Subcutaneous adipose tissue (tissue), 4 donors: ENCODE measurements around the gene FMNL3. TPM values are rescaled to one million over a fixed set of nuclear protein-coding genes. Genes with fewer than 3 reads are reported as not detected.

Source experiments
- total RNA-seq, 4 donors: library from RNA; depleted of rRNA; stranded (reverse); fragments of >200 nt; gene quantifications; one replicate each; pipeline ENCODE4 v1.1.0, GENCODE V29; 2016
- TF ChIP-seq, protein P1 (sequence below): fragments of 450-650 bp; IDR thresholded peaks from one replicate; pipeline ENCODE4 v1.5.1; 2016; ENCODE audit warnings: low read depth, mild to moderate bottlenecking, control low read depth, antibody characterized with exemption, moderate library complexity

Gene FMNL3
- total RNA-seq, 4 donors from 2014 or later = 8.2 to 19.6 (median 14.0) TPM

DNA sequence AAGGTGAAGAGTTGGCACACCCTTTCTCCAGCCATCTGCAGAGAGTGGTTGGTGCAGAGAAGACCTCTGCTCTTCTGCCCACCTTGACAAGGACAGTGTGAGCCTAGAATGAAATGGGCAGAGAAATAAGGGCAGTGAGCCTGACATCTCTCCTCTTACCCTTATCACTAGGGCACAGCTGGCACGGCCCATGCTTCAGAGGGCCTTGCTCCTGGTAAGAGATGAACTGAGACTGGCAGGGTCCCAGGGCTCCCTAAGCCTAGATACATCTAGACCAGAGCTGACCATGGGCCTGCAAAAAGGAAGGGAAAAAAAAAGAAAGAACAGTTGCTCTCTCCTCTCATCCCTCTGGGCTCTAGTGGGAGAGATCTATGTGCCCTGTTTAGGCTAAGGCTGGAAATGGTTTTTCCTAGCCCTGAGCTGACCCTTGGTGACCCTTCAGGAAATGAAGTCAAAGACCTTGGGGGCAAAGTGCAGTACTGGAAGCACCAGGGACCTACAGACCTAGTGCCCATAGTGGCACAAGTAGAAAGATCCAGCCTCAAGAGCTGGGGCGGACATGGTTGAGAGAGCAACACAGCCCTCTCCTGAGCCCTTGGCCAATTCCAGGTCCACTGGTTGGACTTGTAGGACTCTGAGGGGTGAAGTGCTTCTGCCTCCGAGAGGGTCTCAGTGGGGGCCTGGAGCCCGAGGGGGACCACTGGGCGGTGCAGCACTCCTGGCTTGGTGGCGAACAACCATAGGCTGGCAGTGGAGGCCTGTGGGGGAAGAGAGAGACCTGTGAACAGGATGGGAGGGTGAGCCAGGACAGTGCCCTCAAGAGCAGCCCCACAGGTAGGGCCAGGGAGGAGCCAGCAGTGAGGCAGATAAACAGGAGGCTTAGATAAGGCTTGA, 61.8 kb downstream of the FMNL3 start:
- TF ChIP-seq, protein P1, sequence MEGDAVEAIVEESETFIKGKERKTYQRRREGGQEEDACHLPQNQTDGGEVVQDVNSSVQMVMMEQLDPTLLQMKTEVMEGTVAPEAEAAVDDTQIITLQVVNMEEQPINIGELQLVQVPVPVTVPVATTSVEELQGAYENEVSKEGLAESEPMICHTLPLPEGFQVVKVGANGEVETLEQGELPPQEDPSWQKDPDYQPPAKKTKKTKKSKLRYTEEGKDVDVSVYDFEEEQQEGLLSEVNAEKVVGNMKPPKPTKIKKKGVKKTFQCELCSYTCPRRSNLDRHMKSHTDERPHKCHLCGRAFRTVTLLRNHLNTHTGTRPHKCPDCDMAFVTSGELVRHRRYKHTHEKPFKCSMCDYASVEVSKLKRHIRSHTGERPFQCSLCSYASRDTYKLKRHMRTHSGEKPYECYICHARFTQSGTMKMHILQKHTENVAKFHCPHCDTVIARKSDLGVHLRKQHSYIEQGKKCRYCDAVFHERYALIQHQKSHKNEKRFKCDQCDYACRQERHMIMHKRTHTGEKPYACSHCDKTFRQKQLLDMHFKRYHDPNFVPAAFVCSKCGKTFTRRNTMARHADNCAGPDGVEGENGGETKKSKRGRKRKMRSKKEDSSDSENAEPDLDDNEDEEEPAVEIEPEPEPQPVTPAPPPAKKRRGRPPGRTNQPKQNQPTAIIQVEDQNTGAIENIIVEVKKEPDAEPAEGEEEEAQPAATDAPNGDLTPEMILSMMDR = no peak

GRCh38 chr12:49644620-49644994, 62.6 kb downstream of the FMNL3 start:
- TF ChIP-seq, protein P1 = no peak

GRCh38 chr12:49643961-49644619, 63.1 kb downstream of the FMNL3 start:
- TF ChIP-seq, protein P1 = no peak

DNA sequence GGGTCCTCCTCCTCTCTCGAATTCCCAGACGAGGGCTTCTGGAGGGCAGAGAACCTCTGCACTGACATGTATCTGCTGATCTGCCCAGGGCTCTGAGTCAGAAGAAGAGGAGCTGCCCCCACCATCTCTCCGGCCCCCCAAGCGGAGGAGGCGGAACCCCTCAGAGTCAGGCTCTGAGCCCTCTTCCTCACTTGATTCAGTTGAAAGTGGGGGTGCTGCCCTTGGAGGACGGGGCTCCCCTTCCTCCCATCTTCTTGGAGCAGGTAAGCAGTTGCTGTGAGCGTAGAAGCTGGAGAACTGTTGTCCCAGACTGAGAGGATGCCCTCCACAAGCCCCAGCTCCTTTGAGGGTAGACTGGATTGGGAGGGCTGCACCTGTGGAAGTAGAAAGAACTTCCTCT, 64.1 kb downstream of the FMNL3 start:
- TF ChIP-seq, protein P1 = no peak

- TF ChIP-seq, protein P1 = no peak
Measured at GRCh38 chr12:49642370-49642802, 64.8 kb downstream of the FMNL3 start.

DNA sequence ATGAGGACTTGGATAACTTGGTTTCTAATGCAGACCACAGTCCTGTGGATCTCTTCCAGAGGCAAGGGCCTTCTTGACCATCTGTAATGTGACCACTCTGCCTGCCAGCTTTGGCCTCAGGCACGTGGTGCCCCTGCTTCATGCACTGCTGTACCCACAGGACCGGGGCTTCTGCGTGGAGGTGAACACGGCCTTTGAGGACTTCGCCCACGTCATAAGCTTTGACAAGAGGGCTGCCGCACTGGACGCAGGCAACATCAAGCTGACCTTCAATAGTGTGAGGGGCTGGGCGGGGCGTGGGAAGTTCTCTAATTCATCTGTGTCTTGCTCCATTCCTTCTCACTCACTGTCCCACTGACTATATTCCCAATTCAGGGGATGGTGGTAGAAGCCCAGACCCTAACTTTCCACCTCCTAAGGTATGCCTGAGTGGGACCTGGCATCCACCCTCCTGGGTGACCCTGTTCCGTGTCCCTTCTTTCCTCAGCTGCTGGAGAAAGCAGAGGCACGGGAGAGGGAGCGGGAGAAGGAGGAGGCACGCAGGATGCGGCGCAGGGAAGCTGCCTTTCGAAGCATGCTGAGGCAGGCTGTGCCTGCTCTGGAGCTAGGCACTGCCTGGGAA, 65.3 kb downstream of the FMNL3 start:
- TF ChIP-seq, protein P1 = no peak
